ENCODE data around the gene NUP210L.
"Not testable (repeated sequence)": the region's sequence is repeated elsewhere in the genome, so short reads cannot be mapped to it uniquely, and the experiment has no call there.

NUP210L gene

DNA sequence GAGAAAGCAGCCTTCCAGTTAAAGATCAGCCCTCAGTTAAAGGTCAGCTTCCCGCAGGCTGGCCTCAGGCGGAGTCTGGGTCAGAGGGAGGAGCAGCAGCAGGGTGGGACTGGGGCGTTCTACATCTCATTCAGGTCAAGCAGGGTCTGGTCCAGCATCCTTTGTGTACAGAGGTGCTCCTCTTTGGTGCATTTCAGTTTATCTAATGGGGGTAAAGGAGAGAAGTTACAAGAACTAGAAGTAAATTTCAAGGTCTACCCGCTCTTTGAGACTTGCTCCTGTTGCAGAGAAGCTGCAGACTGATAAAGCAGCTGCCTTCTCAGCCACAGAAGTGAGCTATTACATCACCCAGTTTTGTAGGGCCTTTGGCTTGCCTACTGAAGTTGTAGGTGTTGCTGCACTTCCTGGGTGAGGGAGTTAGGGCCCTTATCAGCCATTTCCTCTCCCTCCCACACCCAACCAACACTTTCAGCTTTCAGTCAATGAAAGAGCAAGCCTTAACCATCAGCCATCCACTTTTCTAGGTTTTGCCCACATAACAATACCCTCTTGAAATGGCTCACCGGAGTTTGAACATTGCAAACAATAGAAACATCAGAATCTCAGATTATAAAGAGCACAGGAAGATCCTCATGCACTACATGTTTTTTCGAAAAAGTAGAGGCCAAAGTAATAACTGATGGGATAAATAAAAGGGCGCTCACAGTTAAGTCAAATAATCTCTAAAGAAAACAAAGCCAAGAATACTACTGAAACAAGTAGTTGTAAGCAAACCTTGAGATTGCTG lies 2.8 kb upstream of the NUP210L start:
- TF ChIP-seq, protein P1, sequence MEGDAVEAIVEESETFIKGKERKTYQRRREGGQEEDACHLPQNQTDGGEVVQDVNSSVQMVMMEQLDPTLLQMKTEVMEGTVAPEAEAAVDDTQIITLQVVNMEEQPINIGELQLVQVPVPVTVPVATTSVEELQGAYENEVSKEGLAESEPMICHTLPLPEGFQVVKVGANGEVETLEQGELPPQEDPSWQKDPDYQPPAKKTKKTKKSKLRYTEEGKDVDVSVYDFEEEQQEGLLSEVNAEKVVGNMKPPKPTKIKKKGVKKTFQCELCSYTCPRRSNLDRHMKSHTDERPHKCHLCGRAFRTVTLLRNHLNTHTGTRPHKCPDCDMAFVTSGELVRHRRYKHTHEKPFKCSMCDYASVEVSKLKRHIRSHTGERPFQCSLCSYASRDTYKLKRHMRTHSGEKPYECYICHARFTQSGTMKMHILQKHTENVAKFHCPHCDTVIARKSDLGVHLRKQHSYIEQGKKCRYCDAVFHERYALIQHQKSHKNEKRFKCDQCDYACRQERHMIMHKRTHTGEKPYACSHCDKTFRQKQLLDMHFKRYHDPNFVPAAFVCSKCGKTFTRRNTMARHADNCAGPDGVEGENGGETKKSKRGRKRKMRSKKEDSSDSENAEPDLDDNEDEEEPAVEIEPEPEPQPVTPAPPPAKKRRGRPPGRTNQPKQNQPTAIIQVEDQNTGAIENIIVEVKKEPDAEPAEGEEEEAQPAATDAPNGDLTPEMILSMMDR (conservative IDR thresholded peaks at IDR 0.05; ENCODE audit: low read depth, low read length): no peak
- DNase-seq (ENCODE audit: low read depth): peak; percentile 81
- H3K4me3 ChIP-seq (ENCODE audit: low read depth, low read length): no peak overlapping the region

DNA sequence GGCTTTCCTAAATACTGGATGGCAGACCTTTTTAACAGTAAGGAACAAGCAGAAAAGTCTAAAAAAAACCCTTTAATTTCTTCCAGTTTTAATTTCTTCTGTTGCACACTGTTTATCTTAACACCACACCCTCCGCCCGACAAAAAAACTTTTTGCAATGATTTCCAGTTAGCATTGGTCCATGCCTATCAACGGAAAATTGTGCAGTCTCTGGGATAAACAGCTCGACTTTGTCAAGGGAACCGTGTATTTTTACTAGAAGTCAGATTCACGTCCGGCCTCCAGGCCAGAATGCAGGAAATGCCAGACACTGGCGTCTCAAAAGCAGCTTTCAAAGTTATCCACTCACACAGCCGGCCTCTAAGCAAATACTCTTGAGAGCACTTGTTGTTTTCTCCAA lies 378 bp upstream of the NUP210L start:
- TF ChIP-seq, protein P1 (conservative IDR thresholded peaks at IDR 0.05; ENCODE audit: low read depth, low read length): no peak
- DNase-seq (ENCODE audit: low read depth): peak; percentile 87
- H3K4me3 ChIP-seq (ENCODE audit: low read depth, low read length): no peak overlapping the region

DNA sequence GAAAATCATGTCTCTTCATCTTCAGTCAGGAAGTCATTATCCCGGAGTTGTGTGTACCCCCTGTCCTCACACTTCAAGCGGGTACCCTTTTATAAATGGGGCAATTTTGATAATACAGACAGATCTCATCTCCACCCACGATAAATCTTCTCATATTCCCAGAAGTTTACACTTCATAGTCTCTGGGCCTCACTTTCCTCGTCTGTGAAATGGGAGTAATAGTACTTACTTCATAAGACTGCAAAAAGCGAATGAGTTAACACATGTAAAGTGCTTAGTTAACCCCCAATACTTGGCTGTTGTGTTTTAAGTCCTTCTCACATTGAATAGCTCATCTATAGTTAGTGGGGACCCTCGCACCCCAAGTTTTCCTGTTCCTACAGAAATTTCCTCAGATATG lies 820 bp downstream of the NUP210L start:
- DNase-seq (ENCODE audit: low read depth): no peak
- no peak overlapping the region for H3K4me3 ChIP-seq (ENCODE audit: low read depth, low read length)
- TF ChIP-seq, protein P1 (conservative IDR thresholded peaks at IDR 0.05; ENCODE audit: low read depth, low read length): no peak

DNA sequence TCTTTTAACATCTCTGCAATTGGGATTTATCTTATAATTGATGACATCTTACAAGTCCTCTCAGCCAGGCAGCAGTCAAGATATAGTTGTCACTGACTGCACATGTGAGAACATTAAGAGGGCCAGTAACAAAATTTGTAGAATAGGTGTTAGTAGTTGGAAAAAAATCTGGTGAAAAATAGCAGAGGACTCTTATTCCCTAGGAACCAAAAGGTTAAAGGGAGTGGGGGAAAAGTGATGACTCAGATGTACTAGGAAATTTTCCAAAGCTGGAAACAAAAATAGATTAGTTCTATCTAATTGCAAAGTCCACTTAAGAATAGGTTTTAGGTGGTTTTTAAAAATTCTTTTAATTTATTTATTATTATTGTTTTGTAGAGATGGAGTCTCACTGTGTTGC lies 3.6 kb downstream of the NUP210L start:
- no peak overlapping the region for H3K4me3 ChIP-seq (ENCODE audit: low read depth, low read length)
- DNase-seq (ENCODE audit: low read depth): peak; percentile 34
- TF ChIP-seq, protein P1 (conservative IDR thresholded peaks at IDR 0.05; ENCODE audit: low read depth, low read length): no peak

DNA sequence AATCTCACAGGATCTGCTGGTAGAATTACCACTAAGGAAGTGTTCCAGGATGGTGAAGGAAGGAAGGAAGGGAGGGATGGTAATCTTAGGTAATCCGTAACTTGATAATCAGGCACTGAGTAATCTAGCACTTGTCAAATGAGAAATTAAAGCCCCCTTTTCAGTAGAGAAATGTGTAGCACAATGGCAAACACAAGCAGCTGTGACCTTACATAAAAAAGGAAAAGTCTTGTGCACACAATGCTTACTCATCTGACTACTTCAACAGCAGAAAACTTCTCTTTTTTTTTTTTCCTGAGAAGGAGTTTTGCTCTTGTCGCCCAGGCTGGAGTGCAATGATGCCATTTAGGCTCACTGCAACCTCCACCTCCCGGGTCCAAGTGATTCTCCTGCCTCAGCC lies 6.1 kb downstream of the NUP210L start:
- no peak overlapping the region for H3K4me3 ChIP-seq (ENCODE audit: low read depth, low read length)
- TF ChIP-seq, protein P1 (conservative IDR thresholded peaks at IDR 0.05; ENCODE audit: low read depth, low read length): no peak
- DNase-seq (ENCODE audit: low read depth): peak; percentile 54

DNA sequence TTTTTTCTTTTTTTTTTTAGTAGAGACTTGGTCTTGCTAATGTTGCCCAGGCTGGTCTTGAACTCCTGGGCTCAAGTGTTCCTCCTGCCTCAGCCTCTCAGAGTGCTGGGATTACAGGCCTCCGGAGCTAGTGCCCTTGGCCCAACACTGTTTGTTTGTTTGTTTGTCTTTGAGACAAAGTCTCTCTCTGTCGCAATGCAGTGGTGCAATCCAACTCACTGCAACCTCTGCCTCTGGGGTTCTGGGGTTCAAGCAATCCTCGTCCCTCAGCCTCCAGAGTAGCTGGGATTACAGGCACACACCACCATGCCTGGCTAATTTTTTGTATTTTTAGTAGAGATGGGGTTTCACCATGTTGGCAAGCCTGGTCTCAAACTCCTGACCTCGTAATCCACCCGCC lies 7.4 kb downstream of the NUP210L start:
- not testable (repeated sequence) for H3K4me3 ChIP-seq (ENCODE audit: low read depth, low read length); DNase-seq (ENCODE audit: low read depth)

DNA sequence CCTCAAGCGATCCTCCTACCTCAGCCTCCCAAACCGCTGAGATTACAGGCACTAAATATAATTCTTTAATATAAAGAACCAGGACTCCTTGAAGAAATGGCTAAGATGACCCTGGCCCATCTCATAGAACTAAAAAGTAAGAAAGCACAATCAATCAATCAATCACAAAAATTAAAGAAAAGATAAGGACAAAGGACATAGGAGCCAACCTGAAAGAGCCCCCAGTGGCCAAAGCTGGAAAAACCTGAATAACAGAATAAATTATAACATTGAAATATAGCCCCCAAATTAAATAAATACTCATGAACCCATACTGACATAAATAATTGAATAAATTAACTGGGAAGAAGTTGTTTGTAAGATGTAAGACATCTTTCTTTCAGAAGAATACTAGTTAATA lies 8.9 kb downstream of the NUP210L start:
- TF ChIP-seq, protein P1 (conservative IDR thresholded peaks at IDR 0.05; ENCODE audit: low read depth, low read length): peak; percentile 57
- no peak for DNase-seq (ENCODE audit: low read depth)
- no peak overlapping the region for H3K4me3 ChIP-seq (ENCODE audit: low read depth, low read length)

All from choroid plexus epithelial cell (primary cell).